Tibial artery (tissue), 4 donors: ENCODE results near the gene KRT13.

Source experiments
- DNase-seq, 2 donors: peaks; one replicate each; pipeline ENCODE4 v3.0.0-alpha.2; 2019
- H3K27ac ChIP-seq, 2 donors: fragments of 200-600 bp; sonication (generic) in 1 of 2; 1 replicate in 1 of 2; 2 replicates in 1 of 2; pipeline ENCODE4 v1.5.1; 2018 to 2019; ENCODE audit warnings: mild to moderate bottlenecking in 1 of 2
- H3K27me3 ChIP-seq, 2 donors: fragments of 200-600 bp; sonication (generic) in 1 of 2; one replicate each; pipeline versions ENCODE4 v1.5.1 to v1.6.0; 2016 to 2019
- H3K36me3 ChIP-seq, 3 donors: fragments of 200-600 bp; sonication (generic) in 2 of 3; one replicate each; pipeline ENCODE4 v1.5.1; 2016 to 2019; ENCODE audit warnings: mild to moderate bottlenecking in 2 of 3
- H3K4me1 ChIP-seq, 4 donors: fragments of 200-600 bp; sonication (generic) in 2 of 4; 1 replicate in 3 of 4; 2 replicates in 1 of 4; pipeline ENCODE4 v1.5.1; 2016 to 2019
- H3K4me3 ChIP-seq, 2 donors: fragments of 200-600 bp; sonication (generic) in 1 of 2; 1 replicate in 1 of 2; 2 replicates in 1 of 2; pipeline ENCODE4 v1.5.1; 2018 to 2019; ENCODE audit warnings: mild to moderate bottlenecking in 2 of 2
- H3K9me3 ChIP-seq, 3 donors: fragments of 200-600 bp; sonication (generic) in 1 of 3; one replicate each; pipeline ENCODE4 v1.5.1; 2016 to 2019
- CTCF ChIP-seq, 2 experiments: fragments of 200-600 bp in 1 of 2; fragments of 450-650 bp in 1 of 2; IDR thresholded peaks; one replicate each; pipeline ENCODE4 v1.5.1; 2017 to 2019; ENCODE audit warnings: antibody characterized with exemption in 2 of 2, mild to moderate bottlenecking in 1 of 2, moderate library complexity in 1 of 2
- intact Hi-C: fragments of 100-400 bp; cut with DNase I; formaldehyde crosslinking; loops from one replicate; pipeline ENCODE4 v1.15.0; 2023; ENCODE audit warnings: low total_unique reads

Gene KRT13

GRCh38 chr17:41539979-41540701, 34.7 kb upstream of the KRT13 start:
- H3K36me3 ChIP-seq, result no peaks in the 10 kb centered on the region
- H3K27ac ChIP-seq, result no peak overlapping the region
- no peak for DNase-seq
- H3K4me3 ChIP-seq, result no peak overlapping the region
- H3K4me1 ChIP-seq, result peaks cover 0 to 13% (median 0%) of the 10 kb centered on the region in 4 donors
- H3K9me3 ChIP-seq, result no peaks in the 10 kb centered on the region
- intact Hi-C loops, result no loop called here
- H3K27me3 ChIP-seq, result peaks cover 0 to 15% of the 10 kb centered on the region in 2 donors
- no peak for TF ChIP-seq CTCF (IDR thresholded peaks at IDR 0.05)

GRCh38 chr17:41539071-41539492, 33.7 kb upstream of the KRT13 start:
- peaks cover 0 to 16% (median 0%) of the 10 kb centered on the region in 4 donors for H3K4me1 ChIP-seq
- no peak overlapping the region for H3K27ac ChIP-seq
- H3K27me3 ChIP-seq, result peaks cover 0 to 22% of the 10 kb centered on the region in 2 donors
- intact Hi-C loops, result no loop called here
- H3K4me3 ChIP-seq, result no peak overlapping the region
- no peak for TF ChIP-seq CTCF (IDR thresholded peaks at IDR 0.05)
- H3K9me3 ChIP-seq, result no peaks in the 10 kb centered on the region
- no peak for DNase-seq
- H3K36me3 ChIP-seq, result no peaks in the 10 kb centered on the region

GRCh38 chr17:41538565-41538991, 33.2 kb upstream of the KRT13 start:
- Histone ChIP-seq H3K27me3 (peaks cover 0 to 22% of the 10 kb centered on the region in 2 donors), H3K36me3 (no peaks in the 10 kb centered on the region)

GRCh38 chr17:41537990-41538389, 32.6 kb upstream of the KRT13 start:
- TF ChIP-seq CTCF (IDR thresholded peaks at IDR 0.05), result no peak
- peaks cover 0 to 22% of the 10 kb centered on the region in 2 donors for H3K27me3 ChIP-seq
- H3K4me3 ChIP-seq, result no peak overlapping the region
- intact Hi-C loops, result no loop called here
- no peak for DNase-seq
- H3K36me3 ChIP-seq, result no peaks in the 10 kb centered on the region
- H3K9me3 ChIP-seq, result no peaks in the 10 kb centered on the region
- H3K27ac ChIP-seq, result no peak overlapping the region
- H3K4me1 ChIP-seq, result peaks cover 0 to 16% (median 0%) of the 10 kb centered on the region in 4 donors

More at GRCh38 chr17:41538565-41538991, 33.2 kb upstream of the KRT13 start:
- peaks cover 0 to 16% (median 0%) of the 10 kb centered on the region in 4 donors for H3K4me1 ChIP-seq
- TF ChIP-seq CTCF (IDR thresholded peaks at IDR 0.05), result no peak
- H3K9me3 ChIP-seq, result no peaks in the 10 kb centered on the region
- no peak overlapping the region for H3K27ac ChIP-seq
- intact Hi-C loops, result no loop called here
- no peak overlapping the region for H3K4me3 ChIP-seq
- no peak for DNase-seq

- Histone ChIP-seq H3K27ac (no peak overlapping the region), H3K4me3 (no peak overlapping the region), H3K4me1 (peaks cover 0 to 16% (median 0%) of the 10 kb centered on the region in 4 donors), H3K27me3 (peaks cover 0 to 24% of the 10 kb centered on the region in 2 donors), H3K9me3 (no peaks in the 10 kb centered on the region), H3K36me3 (no peaks in the 10 kb centered on the region)
- no peak for DNase-seq
- intact Hi-C loops, result no loop called here
- TF ChIP-seq CTCF (IDR thresholded peaks at IDR 0.05), result no peak
These were observed 32.2 kb upstream of the KRT13 start for GRCh38 chr17:41537614-41537954.
